Measurements from ENCODE around the gene CREB1.
"Not testable (repeated sequence)": the region's sequence is repeated elsewhere in the genome, so short reads cannot be mapped to it uniquely, and the experiment has no call there.

Gene CREB1

GRCh38 chr2:207529330-207530159, at the start of gene CREB1:
CREB1 (plus strand) TSS chr2:207529962; CDS start chr2:207555636, 25,674 bp downstream.
- peak; percentile 96 to 98 for DNase-seq

GRCh38 chr2:207480521-207481040, 49.2 kb upstream of the CREB1 start:
- DNase-seq = no peak

GRCh38 chr2:207481924-207482323, 47.8 kb upstream of the CREB1 start:
- no peak for DNase-seq

- DNase-seq = no peak
These were observed 47.1 kb upstream of the CREB1 start for GRCh38 chr2:207482630-207483029.

GRCh38 chr2:207483066-207483465, 46.7 kb upstream of the CREB1 start:
- no peak for DNase-seq

- DNase-seq = no peak
These were observed 46.3 kb upstream of the CREB1 start for GRCh38 chr2:207483477-207483876.

- no peak for DNase-seq
These were observed 45.0 kb upstream of the CREB1 start for GRCh38 chr2:207484444-207485391.

- no peak for DNase-seq
These were observed 42.0 kb upstream of the CREB1 start for GRCh38 chr2:207487650-207488311.

GRCh38 chr2:207489251-207489650, 40.5 kb upstream of the CREB1 start:
- no peak for DNase-seq

- no peak for DNase-seq
These were observed 39.3 kb upstream of the CREB1 start for GRCh38 chr2:207490441-207490840.

- DNase-seq = no peak
These were observed 38.7 kb upstream of the CREB1 start for GRCh38 chr2:207491086-207491485.

- no peak for DNase-seq
These were observed 37.8 kb upstream of the CREB1 start for GRCh38 chr2:207491956-207492355.

GRCh38 chr2:207492461-207492860, 37.3 kb upstream of the CREB1 start:
- no peak for DNase-seq

- no peak for DNase-seq
These were observed 35.6 kb upstream of the CREB1 start for GRCh38 chr2:207494137-207494536.

- DNase-seq = not testable (repeated sequence)
These were observed 32.8 kb upstream of the CREB1 start for GRCh38 chr2:207496936-207497335.

GRCh38 chr2:207497596-207497995, 32.2 kb upstream of the CREB1 start:
- no peak for DNase-seq

GRCh38 chr2:207498427-207498826, 31.3 kb upstream of the CREB1 start:
- no peak for DNase-seq

- no peak for DNase-seq
These were observed 30.6 kb upstream of the CREB1 start for GRCh38 chr2:207499114-207499513.

GRCh38 chr2:207501802-207502576, 27.8 kb upstream of the CREB1 start:
- DNase-seq = no peak

- DNase-seq = no peak
These were observed 27.1 kb upstream of the CREB1 start for GRCh38 chr2:207502577-207503198.

- no peak for DNase-seq
These were observed 26.5 kb upstream of the CREB1 start for GRCh38 chr2:207503234-207503633.

Measured in hippocampal formation (tissue), 2 donors.